ENCODE data around the gene PTPN14.

PTPN14 gene

DNA sequence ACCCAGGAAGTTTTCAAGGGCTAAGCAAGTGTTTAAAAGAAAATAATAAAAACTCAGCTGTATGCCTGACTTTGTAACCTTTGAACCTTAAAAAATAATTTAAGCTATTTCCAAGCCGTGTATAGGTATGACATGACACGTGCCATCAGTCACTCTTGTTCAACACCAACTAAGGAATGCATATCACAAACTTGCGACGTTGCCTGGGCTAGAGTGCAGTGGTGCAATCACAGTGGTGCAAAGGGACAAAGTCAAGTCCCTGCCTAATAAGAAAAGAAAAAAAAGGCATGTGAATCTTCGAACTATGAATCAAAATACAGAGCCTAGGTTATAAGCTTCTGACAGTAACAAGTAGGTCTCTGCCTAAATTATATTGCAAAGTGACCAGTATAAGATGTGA, 191.3 kb downstream of the PTPN14 start:
- DNase-seq: no peak

DNA sequence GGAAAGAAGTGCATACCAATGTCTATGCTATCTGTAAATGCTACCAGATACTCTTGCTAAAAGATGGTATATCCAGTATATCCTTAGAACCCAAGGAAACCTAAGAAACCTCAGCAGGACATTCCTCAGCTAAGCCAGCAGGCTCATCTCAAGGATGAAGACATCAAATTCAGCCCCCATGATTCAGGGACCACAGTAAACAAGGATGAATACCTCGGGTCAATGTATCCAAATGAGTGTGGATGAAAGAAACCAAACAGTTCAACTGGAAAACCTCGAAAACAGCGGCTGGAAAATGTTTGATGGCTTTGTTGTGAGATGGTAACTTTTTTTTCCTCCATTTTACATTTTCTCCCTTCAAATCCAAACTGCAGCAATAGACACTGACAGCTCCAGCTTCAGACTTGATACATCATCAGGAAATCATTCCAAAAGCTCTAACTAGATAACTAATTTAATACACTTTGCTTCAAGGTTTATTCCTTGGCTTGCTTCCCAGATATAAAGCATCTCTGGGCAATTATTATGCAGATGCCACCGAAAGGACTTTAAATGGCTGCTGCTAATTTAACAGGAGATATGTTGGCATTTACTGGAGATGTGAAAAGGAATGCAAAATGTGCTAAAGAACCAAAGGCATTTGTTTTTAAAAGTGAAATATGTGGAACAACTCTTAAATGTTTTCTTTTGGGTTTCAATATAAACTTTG, 196.8 kb downstream of the PTPN14 start:
- no peak for DNase-seq

DNA sequence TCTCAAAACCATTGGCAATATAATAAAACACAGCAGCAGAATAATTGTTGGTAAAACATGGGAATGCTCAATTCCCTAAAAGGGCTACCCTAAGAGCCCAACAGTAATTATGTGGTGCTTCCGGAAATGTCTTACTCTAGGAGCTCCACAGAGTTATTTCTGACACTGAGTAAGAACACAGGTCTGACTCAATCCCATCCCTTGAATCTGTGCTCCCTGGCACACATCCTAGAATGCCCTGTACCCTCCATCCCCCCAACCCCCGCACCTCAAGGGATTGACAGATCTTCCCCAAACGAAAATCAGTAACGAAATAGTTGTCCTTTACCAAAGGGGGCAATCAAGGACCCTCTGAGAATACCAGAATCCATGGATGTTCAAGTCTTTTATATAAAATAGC, 198.6 kb downstream of the PTPN14 start:
- no peak for DNase-seq

DNA sequence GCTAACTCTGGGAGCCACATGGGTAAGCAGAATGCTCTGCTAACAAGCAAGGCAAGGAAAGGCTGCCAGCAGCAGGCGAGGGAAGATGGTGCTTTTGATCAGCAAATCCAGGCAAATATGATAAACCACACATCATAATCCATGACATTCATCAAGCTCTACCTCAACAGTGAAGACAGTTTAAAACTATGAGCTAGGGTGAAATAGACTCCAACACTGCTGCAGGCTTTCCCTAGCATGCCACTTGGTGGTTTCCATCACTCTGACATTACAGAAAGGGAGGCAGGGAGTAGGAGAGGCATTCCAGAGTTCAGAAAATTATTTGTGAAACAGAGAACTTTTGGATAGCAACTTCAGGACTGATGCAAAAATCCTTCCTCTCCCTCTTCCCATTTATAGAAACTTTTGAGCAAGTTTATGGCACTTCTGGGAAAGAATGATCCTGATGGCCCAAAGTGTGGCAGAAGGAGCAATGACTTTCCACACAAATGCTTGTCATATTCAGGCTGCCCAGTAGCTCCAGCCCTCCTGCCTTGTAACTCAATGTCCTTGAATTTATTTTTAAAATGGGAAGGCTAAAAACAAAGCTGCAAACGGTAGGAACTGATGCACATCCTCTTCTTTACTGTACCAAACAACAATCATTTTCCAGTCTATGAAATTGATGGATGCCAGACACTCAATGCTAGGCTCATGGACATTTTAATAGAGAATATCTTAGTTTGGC, 199.7 kb downstream of the PTPN14 start:
- no peak for DNase-seq

DNA sequence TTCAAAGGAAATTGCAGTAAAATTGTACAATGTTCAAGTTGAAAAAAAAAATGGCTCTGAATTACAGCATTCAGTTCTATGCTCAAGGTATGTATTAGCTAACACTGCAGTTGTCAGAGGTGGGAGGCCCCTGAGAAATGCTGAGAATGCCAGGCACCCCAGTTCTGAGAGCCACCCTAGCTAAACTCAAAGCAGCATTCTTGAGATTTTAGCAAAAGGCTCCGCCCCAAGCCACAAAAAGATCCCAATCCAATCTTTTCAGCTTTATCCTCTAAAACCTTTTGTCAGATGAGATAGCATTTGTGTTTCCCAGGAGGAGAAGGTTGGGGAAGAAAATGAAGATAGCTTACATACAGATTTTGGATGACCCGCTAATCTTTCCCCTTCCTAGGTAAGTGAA, 201.6 kb downstream of the PTPN14 start:
- DNase-seq: no peak

DNA sequence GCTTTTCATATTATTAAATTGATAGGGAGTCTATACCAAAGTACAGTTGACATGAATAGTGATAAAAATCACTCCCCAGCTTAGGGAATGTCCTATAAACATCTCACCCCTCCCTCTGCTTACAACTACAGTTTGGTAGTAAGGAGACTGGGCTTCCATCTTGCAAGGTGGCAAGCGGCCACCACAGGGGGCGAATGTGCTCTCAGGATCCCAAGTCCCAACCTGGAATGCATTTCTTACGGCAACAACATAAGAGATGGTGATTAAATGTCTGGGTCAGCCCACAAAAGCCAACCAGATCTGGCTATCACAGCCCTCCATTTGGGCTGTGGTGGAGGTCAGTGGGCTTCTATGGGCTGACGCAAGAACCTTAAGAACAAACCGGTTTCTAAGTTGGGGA, 202.4 kb downstream of the PTPN14 start:
- no peak for DNase-seq

DNA sequence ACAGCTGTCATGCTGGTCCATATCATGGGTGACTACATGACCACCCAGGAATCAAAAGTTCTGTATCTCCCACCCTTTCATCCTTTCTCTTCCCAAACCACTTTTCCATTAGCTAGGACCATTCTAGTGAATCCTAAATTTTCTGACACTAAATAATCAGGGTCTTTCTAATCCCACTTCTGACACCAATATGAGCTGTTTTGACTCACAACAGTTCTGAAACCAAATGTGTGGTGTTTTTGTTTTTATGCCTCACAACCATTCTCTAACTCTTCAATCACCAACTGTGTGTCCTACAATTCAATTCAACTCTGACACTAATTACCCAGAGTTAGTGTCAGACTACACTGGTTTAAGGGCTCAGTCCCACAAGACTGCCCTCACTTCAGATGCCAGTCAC, 206.5 kb downstream of the PTPN14 start:
- DNase-seq: no peak

DNA sequence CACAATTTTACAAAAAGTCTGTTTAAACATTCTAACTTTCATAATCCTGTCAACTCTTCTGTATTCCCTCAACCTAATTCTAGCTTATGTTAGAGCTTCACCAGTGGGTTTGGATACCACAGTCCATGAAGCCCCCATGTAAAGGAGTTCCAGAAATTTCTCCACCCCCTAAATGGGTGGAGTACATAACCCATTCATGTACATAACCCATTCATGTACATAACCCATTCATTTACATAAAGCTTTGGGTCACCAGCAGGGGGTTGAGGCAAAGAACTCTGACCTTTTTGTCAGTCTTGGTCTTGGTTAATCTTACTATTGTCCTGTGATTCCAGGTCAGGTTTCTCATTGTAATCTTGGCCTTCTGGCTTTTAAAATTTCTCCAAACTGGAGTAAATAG, 208.9 kb downstream of the PTPN14 start:
- DNase-seq: no peak

DNA sequence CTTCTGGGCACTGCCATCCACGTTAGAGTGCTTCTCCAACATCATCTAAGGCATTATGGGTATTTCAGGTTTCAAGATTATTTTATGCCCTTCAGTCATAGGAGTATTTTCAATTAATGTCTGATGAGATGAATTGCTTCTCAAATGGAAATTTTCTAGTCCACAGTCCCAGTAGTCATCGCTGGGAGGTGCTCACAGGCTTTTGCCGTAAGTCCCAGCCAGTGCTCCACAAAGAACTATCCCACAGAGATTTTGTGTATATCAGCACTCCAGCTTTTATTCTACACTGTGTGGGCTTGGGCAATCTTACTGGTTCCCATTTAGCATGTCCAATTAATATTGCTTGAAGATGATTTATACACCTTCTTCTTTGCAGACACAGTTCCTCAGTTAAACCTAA, 209.5 kb downstream of the PTPN14 start:
- DNase-seq: no peak

DNA sequence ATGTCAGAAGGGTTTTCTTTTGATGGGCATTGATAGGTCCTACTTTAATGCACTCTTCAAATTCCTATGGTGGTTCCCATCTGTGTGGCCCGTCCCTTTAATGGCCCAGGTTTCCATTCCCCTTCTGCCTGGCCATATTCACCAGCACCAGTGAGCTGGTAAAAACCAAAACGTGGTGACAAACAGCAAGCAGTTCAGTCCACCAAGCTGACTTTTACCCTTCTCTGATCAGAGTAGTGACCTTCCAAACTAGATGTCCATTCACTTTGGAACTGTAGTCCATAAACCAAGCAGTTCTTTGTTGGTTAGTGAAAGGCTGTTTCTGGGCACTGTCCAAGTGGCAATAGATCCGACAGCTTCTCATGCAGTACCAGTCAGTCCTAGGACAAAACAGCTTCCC, 209.9 kb downstream of the PTPN14 start:
- DNase-seq: no peak

DNA sequence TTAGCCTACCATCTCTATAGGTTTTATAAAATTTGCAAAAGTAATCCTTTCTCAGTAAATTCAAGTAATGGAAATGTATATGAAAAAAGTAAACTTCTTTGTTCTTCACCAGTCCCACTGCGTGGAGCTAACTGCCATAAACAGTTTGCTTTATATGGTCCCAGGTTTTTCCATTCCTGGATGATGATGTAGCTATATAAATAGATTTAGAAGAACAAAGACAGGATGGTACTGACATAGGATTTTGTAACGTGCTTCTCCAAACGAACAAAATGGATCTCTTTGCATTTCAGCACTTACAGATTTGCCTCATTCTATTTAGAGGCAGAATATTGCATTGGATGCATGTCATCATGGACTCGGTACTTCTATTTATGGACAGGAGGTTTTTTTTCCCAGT, 213.2 kb downstream of the PTPN14 start:
- DNase-seq: no peak

DNA sequence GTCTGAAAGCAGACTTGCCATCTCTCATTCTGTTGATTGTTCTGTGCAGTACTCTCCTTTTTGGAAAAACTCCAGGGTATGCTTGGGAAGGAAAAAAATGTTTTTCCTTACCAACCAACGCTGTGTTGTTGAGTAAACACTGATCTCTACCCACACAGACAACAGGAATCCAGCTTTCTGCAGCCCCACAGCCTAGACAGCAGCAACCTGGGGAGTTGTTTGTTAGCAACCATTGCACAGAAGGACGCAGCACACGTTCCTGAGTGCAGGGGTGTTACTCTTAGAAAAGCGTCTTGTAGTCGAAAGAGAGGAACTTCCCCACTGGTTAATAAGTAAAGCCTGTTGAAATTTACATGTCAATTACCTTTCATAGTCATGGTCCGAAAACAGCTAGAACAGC, 213.9 kb downstream of the PTPN14 start:
- no peak for DNase-seq

DNA sequence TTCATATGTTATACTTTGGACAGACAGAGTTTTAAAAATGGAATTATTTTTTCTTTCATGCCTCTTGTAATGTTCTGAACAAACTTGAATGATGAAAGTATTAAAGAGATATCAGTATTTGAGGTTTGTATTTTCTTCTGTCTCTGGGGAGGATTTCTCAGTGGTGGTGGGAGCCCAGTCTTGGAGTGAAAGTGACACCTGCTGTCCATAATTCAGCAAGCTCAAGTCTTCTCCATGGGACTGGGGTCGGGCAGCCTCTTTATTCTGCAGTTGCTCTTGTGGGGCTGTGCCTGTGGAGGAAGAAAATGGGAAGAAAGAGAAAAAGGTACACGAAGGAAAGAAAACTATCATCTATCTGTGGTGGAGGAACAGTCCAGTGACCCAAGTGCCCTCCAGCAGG, 214.4 kb downstream of the PTPN14 start:
- no peak for DNase-seq

DNA sequence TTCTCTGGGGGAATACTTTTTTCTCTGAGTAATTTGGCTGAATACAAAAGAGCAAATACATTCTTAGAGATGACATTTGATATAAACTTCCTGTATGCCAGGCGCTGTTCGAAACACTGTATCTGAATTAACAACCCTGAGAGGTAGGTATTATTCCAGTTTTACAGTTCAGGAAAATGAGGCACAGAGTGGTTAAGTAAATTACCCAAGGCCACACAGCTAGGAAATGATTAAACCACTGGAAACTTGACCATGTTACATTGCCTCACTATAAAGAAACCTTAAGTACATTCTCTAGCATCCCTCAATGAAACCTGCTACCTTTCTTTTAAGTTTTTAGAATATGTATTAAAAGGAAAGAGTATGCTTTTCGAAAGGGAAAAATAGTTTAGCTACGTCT, 215.8 kb downstream of the PTPN14 start:
- no peak for DNase-seq

DNA sequence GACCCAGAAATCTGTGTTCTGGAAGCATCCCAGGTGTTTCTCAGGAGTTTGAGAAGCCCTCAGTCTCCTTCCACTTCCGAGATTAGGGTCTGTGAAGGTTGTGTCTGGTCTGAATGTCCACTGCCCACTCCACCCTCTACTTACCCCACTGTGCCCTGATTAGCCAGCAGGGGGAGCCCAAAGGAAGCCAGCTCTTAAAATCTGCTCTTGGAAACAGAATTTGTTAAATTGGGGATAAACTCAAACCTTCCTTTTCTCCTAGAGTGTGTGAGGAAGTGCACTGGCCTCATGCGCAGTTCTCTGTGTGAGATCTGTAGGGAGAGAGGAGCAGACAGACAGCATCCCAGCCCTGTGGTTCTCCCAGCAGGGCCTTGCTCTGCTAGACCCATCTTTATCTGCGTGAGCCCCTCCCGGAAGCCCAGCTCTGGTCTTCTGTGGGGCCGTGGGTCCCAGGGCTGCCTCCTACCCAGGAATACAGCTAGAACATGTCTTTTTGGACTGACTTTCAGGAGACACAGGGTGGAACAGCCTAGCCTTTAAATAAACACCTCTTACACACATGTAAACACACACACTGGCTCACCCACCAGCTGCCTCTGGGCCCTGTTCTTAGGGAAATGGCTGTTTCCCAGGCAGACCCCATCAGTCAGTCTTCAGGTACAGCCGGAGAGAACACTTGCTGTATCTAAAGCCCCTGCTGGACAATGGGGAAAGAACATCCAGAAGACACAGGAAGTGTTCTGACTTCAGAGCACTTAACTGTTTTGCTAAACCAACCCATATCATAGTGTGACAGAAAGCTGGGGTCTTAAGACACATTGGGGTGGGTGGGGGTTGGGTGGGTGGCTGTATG, 218.2 kb downstream of the PTPN14 start:
- peak in 1 of 2 donors; percentile 33 for DNase-seq

DNA sequence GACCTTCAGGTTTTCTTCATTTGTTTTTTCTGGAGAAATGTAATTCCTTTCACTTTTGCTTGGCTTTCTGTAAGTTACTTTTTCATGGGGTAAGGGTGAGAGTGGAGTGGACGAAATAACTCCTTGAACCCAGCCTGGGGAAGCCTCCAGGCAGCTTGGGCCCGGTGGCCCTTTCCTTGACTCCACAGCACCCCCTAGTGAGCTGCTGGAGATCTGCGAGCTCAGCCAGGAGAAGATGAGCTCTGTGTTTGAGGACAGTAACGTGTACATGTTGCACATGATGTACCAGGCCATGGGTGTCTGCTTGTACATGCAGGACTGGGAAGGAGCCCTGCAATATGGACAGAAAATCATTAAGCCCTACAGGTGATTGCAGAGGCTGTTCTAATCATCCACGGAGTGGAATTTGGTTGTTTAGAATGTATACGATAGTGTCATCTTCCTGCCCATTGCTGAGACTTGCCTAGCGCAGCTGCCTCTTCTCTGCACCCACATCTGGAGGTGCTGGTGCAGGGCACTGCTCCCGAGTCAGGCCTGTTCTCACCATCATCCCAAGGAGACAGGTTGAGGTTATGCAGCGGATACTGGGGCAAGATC, 219.5 kb downstream of the PTPN14 start:
- peak; percentile 40 to 56 for DNase-seq

DNA sequence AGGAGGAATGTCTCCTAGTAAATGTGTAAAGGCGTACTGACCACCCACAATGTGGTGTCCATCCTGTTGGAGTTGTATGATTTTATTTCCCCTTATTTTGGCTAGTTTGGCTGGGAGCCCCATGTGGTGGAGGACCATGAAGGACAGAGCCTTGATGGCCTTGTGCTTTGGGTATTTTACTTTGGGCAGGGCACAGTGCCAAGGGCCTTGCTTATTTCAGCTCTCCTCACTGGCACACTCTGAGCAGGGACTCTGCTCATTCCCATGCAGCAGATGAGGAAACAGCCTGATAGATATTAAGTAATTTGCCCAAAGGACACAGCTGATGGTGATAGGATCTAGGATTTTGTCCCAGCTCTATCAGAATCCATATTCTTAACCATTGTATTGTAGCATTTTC, 220.2 kb downstream of the PTPN14 start:
- DNase-seq: no peak

DNA sequence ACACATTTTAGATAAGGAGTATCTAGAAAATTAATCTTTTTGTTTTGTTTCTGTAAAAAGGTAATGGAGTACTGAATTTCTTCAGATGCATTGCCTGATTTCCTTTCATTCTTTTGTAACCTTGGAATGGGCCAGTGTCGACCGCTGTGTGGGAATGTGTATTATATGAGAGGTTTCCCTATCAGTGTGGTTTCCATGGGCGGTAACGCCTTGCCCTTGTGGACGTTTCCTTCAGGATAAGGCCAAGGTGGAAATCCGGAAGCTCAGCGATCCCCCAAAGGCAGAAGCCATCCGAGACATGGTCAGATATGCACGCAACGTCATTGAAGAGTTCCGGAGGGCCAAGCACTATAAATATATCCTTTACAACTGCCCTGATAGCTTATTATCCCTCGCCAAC, 220.7 kb downstream of the PTPN14 start:
- no peak for DNase-seq

DNA sequence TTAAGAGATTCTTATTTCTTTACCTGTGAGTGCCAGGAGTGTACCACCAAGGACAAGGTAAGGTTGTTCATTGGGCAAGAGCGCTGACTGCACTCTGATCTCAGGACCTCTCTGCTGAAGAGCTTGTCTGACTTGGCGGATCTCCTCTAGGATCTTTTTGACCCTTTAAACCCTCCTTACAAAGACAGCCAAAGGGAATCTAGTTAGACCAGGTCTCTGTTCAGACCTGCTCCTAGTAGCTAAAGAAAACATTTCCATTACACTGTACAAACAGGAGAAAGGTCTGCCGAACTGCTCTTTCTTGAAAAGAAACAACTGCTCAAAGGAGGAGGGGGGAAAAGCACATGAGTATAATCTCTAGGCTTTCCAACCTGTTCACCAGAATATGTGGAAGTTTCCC, 221.2 kb downstream of the PTPN14 start:
- DNase-seq: no peak

DNA sequence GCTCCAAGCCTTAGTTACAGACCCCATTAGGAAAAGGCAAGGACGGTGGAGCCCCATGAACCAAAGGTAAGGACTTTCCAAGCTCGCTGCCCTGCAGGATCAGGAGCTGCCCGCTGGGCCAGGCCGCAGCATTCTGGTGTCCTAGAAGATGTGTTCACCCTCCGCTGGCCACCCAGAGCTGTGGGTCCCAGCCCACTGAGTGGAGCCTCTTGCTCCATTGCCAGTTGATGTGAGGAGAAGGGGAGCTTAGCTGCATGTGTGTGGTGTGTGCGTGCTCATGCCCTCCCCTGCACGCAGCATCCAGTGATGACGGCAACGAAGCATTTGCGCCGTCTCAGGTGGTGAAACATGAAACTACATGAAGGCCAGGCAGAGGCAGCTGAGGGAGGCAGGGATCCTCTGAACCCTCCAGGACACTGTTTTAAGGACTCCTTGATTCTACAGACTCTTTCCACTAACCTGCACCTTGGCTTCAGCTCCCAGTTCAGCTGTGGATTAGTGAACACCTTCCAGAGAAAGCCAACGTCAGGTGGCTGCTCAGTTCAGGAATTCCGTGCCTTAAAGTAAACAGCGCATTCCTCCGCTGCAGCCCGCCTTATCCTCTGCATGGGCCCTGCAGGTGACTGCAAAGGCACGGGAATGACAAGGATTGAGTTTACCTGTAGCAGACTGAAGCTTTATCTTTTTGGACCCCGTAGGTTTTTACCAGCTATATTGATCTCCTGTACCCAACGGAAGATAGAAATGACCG, 221.8 kb downstream of the PTPN14 start:
- DNase-seq: no peak

DNA sequence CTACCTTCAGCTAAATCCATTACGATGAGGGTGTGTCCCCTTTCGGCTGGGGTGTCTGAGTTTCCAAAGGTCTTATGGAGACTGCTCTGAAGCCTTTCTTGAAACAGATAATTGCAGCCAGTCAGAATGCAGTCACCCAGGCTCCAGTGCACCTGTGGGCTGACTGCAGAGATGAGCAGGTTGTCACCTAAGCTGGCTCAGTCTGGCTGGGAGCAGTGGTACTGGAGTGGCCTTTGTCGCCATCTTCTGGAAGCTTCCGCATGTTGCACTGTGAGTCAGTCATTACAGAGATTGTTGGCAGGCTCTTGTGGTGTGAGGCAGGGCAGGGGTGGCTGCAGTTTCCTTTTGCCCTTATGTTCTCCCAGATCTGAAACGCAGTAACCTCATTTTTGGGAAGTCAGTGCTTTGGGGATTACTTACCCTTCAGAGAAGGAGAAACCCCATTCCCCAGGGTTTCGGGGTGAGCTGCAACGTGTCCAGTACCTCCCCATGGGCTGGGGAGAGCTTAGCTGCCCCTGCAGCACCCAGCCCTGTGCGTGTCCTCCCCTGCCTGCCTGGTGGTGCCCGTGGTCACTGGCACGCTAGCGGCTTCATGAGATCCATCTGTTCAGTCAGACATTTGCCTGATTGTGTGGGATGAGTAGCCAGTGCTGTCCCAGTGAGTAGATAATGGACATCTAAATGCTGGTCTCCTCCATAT, 222.5 kb downstream of the PTPN14 start:
- DNase-seq: peak; percentile 78 to 82

DNA sequence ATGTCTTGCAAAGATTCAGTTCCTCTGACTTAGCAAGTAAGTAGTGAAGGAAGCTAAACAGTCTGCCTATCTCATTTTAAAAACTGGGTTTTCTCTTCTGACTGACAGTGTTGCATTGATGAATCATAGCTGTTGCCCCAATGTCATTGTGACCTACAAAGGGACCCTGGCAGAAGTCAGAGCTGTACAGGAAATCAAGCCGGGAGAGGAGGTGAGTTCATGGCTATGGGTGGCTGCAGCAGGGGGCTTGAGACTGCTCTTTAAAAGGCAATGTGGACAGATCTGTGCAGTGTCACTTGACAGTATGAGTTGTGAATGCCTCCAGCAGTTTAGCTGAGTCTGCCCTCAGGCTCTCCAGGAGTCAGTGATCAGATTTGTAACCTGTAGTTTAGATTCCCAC, 223.9 kb downstream of the PTPN14 start:
- DNase-seq: no peak

All from CD4-positive, alpha-beta T cell treated with Interleukin-4 for 1 hour (primary cell).